ENCODE measurements around the gene RBM25. TPM values are rescaled to one million over a fixed set of nuclear protein-coding genes. Genes with fewer than 3 reads are reported as not detected.

The RBM25 gene
- total and polyA plus RNA-seq, 10 of the 15 experiments (the other 5 are each of a cell fraction or from before 2014, with no cell fraction given) = 43.4 to 125 (median 74.1) TPM

DNA sequence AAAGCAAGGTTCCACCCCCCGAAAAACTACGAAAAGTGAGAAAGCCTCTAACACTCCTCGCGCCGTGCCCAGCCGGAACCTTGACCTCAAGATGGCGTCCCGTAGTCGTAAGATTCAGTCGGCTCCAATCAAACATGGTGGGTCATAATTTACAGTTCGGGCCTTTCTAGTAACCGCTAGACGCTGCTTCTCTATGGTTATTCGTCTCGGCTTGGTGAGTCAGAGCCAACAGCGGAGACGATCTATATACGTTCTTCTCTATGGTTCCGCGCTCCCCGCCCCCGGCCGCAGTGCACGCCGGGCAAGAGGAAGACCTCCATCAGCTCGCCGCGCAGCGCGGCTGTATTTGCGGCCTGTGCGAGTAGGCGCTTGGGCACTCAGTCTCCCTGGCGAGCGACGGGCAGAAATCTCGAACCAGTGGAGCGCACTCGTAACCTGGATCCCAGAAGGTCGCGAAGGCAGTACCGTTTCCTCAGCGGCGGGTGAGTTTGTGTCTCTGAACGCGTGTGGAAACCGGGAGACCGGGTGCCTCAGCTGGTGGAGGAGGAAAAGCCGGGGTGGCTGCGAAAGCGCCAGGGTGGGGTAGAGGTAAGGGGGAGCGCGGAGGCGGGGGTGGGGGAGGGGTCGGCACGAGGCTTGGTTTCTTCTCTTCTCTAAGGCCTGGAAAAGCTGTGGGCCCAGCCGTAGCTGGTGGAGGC, at the start of gene RBM25 (continued):
- TF ChIP-seq ESRRA (IDR thresholded peaks at IDR 0.05; ENCODE audit: low read length) (peak; percentile 35; the same call in 1 of the 2 replicates), IKZF1 (conservative IDR thresholded peaks at IDR 0.05) (peak; percentile 83), ETV6 (conservative IDR thresholded peaks at IDR 0.05 in 1 of 2, IDR thresholded peaks at IDR 0.05 in 1 of 2; ENCODE audit: borderline replicate concordance in 1 of 2, low read depth in 1 of 2) (peak in 1 of 2 experiments; percentile 53; a peak in 1 of 4 replicates), CHD4 (IDR thresholded peaks at IDR 0.05) (no peak), RFX5 (IDR thresholded peaks at IDR 0.05; ENCODE audit: low read depth, low read length) (0 out of 2 replicates have a peak, but pooled peaks have one; percentile 11), NR2C1 (IDR thresholded peaks at IDR 0.05) (peak; percentile 88), NFXL1 (IDR thresholded peaks at IDR 0.05; ENCODE audit: borderline replicate concordance) (no peak), MYB (IDR thresholded peaks at IDR 0.05; ENCODE audit: borderline replicate concordance, low read depth, low read length) (no peak)
- TF ChIP-seq, protein P1, sequence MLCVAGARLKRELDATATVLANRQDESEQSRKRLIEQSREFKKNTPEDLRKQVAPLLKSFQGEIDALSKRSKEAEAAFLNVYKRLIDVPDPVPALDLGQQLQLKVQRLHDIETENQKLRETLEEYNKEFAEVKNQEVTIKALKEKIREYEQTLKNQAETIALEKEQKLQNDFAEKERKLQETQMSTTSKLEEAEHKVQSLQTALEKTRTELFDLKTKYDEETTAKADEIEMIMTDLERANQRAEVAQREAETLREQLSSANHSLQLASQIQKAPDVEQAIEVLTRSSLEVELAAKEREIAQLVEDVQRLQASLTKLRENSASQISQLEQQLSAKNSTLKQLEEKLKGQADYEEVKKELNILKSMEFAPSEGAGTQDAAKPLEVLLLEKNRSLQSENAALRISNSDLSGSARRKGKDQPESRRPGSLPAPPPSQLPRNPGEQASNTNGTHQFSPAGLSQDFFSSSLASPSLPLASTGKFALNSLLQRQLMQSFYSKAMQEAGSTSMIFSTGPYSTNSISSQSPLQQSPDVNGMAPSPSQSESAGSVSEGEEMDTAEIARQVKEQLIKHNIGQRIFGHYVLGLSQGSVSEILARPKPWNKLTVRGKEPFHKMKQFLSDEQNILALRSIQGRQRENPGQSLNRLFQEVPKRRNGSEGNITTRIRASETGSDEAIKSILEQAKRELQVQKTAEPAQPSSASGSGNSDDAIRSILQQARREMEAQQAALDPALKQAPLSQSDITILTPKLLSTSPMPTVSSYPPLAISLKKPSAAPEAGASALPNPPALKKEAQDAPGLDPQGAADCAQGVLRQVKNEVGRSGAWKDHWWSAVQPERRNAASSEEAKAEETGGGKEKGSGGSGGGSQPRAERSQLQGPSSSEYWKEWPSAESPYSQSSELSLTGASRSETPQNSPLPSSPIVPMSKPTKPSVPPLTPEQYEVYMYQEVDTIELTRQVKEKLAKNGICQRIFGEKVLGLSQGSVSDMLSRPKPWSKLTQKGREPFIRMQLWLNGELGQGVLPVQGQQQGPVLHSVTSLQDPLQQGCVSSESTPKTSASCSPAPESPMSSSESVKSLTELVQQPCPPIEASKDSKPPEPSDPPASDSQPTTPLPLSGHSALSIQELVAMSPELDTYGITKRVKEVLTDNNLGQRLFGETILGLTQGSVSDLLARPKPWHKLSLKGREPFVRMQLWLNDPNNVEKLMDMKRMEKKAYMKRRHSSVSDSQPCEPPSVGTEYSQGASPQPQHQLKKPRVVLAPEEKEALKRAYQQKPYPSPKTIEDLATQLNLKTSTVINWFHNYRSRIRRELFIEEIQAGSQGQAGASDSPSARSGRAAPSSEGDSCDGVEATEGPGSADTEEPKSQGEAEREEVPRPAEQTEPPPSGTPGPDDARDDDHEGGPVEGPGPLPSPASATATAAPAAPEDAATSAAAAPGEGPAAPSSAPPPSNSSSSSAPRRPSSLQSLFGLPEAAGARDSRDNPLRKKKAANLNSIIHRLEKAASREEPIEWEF (IDR thresholded peaks at IDR 0.05; ENCODE audit: insufficient replicate concordance, low read depth, low read length) = no peak
- TF ChIP-seq, protein P2, sequence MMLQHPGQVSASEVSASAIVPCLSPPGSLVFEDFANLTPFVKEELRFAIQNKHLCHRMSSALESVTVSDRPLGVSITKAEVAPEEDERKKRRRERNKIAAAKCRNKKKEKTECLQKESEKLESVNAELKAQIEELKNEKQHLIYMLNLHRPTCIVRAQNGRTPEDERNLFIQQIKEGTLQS (IDR thresholded peaks at IDR 0.05; ENCODE audit: borderline replicate concordance, extremely low read depth, low read depth, low read length) = no peak
- TF ChIP-seq, protein P3, sequence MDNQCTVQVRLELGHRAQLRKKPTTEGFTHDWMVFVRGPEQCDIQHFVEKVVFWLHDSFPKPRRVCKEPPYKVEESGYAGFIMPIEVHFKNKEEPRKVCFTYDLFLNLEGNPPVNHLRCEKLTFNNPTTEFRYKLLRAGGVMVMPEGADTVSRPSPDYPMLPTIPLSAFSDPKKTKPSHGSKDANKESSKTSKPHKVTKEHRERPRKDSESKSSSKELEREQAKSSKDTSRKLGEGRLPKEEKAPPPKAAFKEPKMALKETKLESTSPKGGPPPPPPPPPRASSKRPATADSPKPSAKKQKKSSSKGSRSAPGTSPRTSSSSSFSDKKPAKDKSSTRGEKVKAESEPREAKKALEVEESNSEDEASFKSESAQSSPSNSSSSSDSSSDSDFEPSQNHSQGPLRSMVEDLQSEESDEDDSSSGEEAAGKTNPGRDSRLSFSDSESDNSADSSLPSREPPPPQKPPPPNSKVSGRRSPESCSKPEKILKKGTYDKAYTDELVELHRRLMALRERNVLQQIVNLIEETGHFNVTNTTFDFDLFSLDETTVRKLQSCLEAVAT (IDR thresholded peaks at IDR 0.05) = peak; percentile 94
- TF ChIP-seq, protein P4, sequence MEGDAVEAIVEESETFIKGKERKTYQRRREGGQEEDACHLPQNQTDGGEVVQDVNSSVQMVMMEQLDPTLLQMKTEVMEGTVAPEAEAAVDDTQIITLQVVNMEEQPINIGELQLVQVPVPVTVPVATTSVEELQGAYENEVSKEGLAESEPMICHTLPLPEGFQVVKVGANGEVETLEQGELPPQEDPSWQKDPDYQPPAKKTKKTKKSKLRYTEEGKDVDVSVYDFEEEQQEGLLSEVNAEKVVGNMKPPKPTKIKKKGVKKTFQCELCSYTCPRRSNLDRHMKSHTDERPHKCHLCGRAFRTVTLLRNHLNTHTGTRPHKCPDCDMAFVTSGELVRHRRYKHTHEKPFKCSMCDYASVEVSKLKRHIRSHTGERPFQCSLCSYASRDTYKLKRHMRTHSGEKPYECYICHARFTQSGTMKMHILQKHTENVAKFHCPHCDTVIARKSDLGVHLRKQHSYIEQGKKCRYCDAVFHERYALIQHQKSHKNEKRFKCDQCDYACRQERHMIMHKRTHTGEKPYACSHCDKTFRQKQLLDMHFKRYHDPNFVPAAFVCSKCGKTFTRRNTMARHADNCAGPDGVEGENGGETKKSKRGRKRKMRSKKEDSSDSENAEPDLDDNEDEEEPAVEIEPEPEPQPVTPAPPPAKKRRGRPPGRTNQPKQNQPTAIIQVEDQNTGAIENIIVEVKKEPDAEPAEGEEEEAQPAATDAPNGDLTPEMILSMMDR (IDR thresholded peaks at IDR 0.05 in 2 of 3, conservative IDR thresholded peaks at IDR 0.05 in 1 of 3; ENCODE audit: control insufficient read depth in 2 of 3, extremely low read depth in 1 of 3, insufficient read depth in 1 of 3, low read depth in 3 of 3, low read length in 3 of 3) = peak in 2 of 3 experiments; percentile 8 to 26; a peak in 3 of 6 replicates
- TF ChIP-seq, protein P5, sequence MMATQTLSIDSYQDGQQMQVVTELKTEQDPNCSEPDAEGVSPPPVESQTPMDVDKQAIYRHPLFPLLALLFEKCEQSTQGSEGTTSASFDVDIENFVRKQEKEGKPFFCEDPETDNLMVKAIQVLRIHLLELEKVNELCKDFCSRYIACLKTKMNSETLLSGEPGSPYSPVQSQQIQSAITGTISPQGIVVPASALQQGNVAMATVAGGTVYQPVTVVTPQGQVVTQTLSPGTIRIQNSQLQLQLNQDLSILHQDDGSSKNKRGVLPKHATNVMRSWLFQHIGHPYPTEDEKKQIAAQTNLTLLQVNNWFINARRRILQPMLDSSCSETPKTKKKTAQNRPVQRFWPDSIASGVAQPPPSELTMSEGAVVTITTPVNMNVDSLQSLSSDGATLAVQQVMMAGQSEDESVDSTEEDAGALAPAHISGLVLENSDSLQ (IDR thresholded peaks at IDR 0.05) = peak; percentile 37; the same call in 1 of the 2 replicates
- TF ChIP-seq, protein P6, sequence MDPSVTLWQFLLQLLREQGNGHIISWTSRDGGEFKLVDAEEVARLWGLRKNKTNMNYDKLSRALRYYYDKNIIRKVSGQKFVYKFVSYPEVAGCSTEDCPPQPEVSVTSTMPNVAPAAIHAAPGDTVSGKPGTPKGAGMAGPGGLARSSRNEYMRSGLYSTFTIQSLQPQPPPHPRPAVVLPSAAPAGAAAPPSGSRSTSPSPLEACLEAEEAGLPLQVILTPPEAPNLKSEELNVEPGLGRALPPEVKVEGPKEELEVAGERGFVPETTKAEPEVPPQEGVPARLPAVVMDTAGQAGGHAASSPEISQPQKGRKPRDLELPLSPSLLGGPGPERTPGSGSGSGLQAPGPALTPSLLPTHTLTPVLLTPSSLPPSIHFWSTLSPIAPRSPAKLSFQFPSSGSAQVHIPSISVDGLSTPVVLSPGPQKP (IDR thresholded peaks at IDR 0.05; ENCODE audit: low read depth, low read length) = peak; percentile 68
- TF ChIP-seq, protein P7, sequence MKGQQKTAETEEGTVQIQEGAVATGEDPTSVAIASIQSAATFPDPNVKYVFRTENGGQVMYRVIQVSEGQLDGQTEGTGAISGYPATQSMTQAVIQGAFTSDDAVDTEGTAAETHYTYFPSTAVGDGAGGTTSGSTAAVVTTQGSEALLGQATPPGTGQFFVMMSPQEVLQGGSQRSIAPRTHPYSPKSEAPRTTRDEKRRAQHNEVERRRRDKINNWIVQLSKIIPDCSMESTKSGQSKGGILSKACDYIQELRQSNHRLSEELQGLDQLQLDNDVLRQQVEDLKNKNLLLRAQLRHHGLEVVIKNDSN (IDR thresholded peaks at IDR 0.05; ENCODE audit: borderline replicate concordance, extremely low read length, insufficient read depth, low read depth, low read length) = no peak
